HCT116 (cell line): ENCODE results near the gene TBX2. TPM values are rescaled to one million over a fixed set of nuclear protein-coding genes. Genes with fewer than 3 reads are reported as not detected.
"Not testable (repeated sequence)": the region's sequence is repeated elsewhere in the genome, so short reads cannot be mapped to it uniquely, and the experiment has no call there.

Source experiments
- ATAC-seq: fragments of 200-7000 bp; cut with Tn5 transposase; 2 replicates; pipeline ENCODE4 v1.9.1; 2020; ENCODE audit warnings: mild to moderate bottlenecking, moderate library complexity
- BruUV-seq: library from RNA; stranded (reverse); fragments of 400-500 nt; replicated peaks from 2 replicates; lab custom pipeline; 2021; lab: Mats Ljungman, UMichigan
- CTCF ChIA-PET: fragments of 300-600 bp; sonication (Branson Sonifier 250); formaldehyde crosslinking; loops from one replicate; lab custom pipeline; 2021; ENCODE audit warnings: antibody characterized with exemption; lab: Charles Lee
- POLR2A ChIA-PET: fragments of 300-600, 350-600 bp; sonication (Branson Sonifier 250); formaldehyde crosslinking; loops from one replicate; lab custom pipeline; 2021; ENCODE audit warnings: antibody characterized with exemption; lab: Charles Lee
- RAD21 ChIA-PET, 2 experiments: fragments of 300-600 bp; sonication (Branson Sonifier 250); formaldehyde crosslinking; loops; one replicate each; lab custom pipeline; 2023; ENCODE audit warnings: low total read pairs in 2 of 2; ENCODE audit not compliant: uncharacterized antibody in 2 of 2, unreplicated experiment in 2 of 2, low non-redundant PET in 1 of 2; lab: Charles Lee
- DNase-seq: peaks from one replicate; pipeline ENCODE4 v3.0.0-alpha.2; 2010; ENCODE audit warnings: low read depth, low spot score
- H2AFZ ChIP-seq: fragments of 200-600 bp; shearing (Covaris generic), sonication (generic); 2 replicates; pipeline ENCODE4 v1.6.1; 2017; ENCODE audit warnings: low read depth, mixed run types, mixed read lengths, antibody characterized with exemption, low read length; ENCODE audit not compliant: poor library complexity, severe bottlenecking
- H3K27ac ChIP-seq: 2 replicates; pipeline ENCODE4 v1.5.1; 2012; ENCODE audit warnings: low read depth, low read length
- H3K27me3 ChIP-seq: fragments of 200-600 bp; sonication (generic); 2 replicates; pipeline ENCODE4 v1.6.1; 2016; ENCODE audit warnings: mixed run types, low read length, mixed read lengths; ENCODE audit not compliant: insufficient read depth
- H3K36me3 ChIP-seq, 2 experiments: fragments of 200-500 bp in 1 of 2; fragments of 200-600 bp in 1 of 2; sonication (Bioruptor generic) in 1 of 2; sonication (generic) in 1 of 2; 2 replicates each; pipeline versions ENCODE4 v1.5.1 to v1.6.1; 2014 to 2016; ENCODE audit warnings: low read length in 2 of 2, inconsistent platforms in 1 of 2, mixed read lengths in 1 of 2, mixed run types in 1 of 2; ENCODE audit not compliant: insufficient read depth in 2 of 2, control insufficient read depth in 1 of 2
- H3K4me1 ChIP-seq, 2 experiments: fragments of 200-600 bp in 1 of 2; sonication (generic) in 1 of 2; 2 replicates each; pipeline versions ENCODE4 v1.5.1 to v1.6.1; 2012 to 2017; ENCODE audit warnings: low read length in 2 of 2, inconsistent platforms in 1 of 2, mild to moderate bottlenecking in 1 of 2, mixed read lengths in 1 of 2, mixed run types in 1 of 2, moderate library complexity in 1 of 2; ENCODE audit not compliant: insufficient read depth in 2 of 2, control insufficient read depth in 1 of 2
- H3K4me2 ChIP-seq: fragments of 200-600 bp; sonication (generic); 2 replicates; pipeline ENCODE4 v1.6.1; 2017; ENCODE audit warnings: mixed run types, low read length, mixed read lengths
- H3K4me3 ChIP-seq, 2 experiments: fragments of 200-600 bp in 1 of 2; sonication (generic) in 1 of 2; replicated peaks in 1 of 2; 2 replicates each; pipeline ENCODE4 v1.5.1; 2011 to 2016; ENCODE audit warnings: low read length in 2 of 2, control low read depth in 1 of 2, low read depth in 1 of 2, mild to moderate bottlenecking in 1 of 2, mixed read lengths in 1 of 2, mixed run types in 1 of 2
- H3K79me2 ChIP-seq: fragments of 200-600 bp; sonication (generic); 2 replicates; pipeline ENCODE4 v1.6.1; 2017; ENCODE audit warnings: mild to moderate bottlenecking, mixed run types, low read length, moderate library complexity, mixed read lengths; ENCODE audit not compliant: insufficient read depth
- H3K9ac ChIP-seq: fragments of 200-600 bp; sonication (generic); 2 replicates; pipeline ENCODE4 v1.6.1; 2016; ENCODE audit warnings: low read length, mixed read lengths
- H3K9me2 ChIP-seq: fragments of 200-600 bp; sonication (generic), shearing (Covaris generic); 2 replicates; pipeline ENCODE4 v1.6.1; 2017; ENCODE audit warnings: mixed run types, mild to moderate bottlenecking, moderate library complexity; ENCODE audit not compliant: insufficient read depth
- H3K9me3 ChIP-seq, 2 experiments: fragments of 200-500 bp in 1 of 2; fragments of 200-600 bp in 1 of 2; sonication (Bioruptor generic) in 1 of 2; sonication (generic) in 1 of 2; 2 replicates each; pipeline ENCODE4 v1.6.1; 2014 to 2017; ENCODE audit warnings: low read length in 2 of 2, mixed read lengths in 2 of 2, inconsistent platforms in 1 of 2, low read depth in 1 of 2, mild to moderate bottlenecking in 1 of 2, mixed run types in 1 of 2, moderate library complexity in 1 of 2; ENCODE audit not compliant: control insufficient read depth in 1 of 2, insufficient read depth in 1 of 2
- H4K20me1 ChIP-seq: fragments of 200-600 bp; sonication (generic), shearing (Covaris generic); 2 replicates; pipeline ENCODE4 v1.6.1; 2017; ENCODE audit warnings: mixed run types, mild to moderate bottlenecking, moderate library complexity; ENCODE audit not compliant: insufficient read depth
- ATF3 ChIP-seq: IDR thresholded peaks from 2 replicates; pipeline ENCODE4 v1.6.1; 2012
- EZH2 ChIP-seq: fragments of 200-600 bp; sonication (generic); IDR thresholded peaks from 2 replicates; pipeline ENCODE4 v1.6.1; 2017; ENCODE audit warnings: antibody characterized with exemption, mixed run types
- EZH2phosphoT487 ChIP-seq: fragments of 200-600 bp; IDR thresholded peaks from 2 replicates; pipeline ENCODE4 v1.6.1; 2018; ENCODE audit warnings: antibody characterized with exemption, borderline replicate concordance
- FOSL1 ChIP-seq: IDR thresholded peaks from 2 replicates; pipeline ENCODE4 v1.6.1; 2012; ENCODE audit warnings: low read depth
- JUND ChIP-seq: IDR thresholded peaks from 2 replicates; pipeline ENCODE4 v1.6.1; 2012
- SIN3A ChIP-seq: IDR thresholded peaks from 2 replicates; pipeline ENCODE4 v1.6.1; 2012; ENCODE audit warnings: low read depth
- SP1 ChIP-seq: IDR thresholded peaks from 2 replicates; pipeline ENCODE4 v1.6.1; 2012; ENCODE audit warnings: low read depth
- SRF ChIP-seq: IDR thresholded peaks from 2 replicates; pipeline ENCODE4 v1.6.1; 2012; ENCODE audit warnings: low read depth
- ZNF274 ChIP-seq: fragments of 200-500 bp; sonication (Bioruptor generic); IDR thresholded peaks from 2 replicates; pipeline ENCODE4 v1.6.1; 2014; ENCODE audit warnings: mild to moderate bottlenecking, low read depth, low read length, inconsistent platforms
- intact Hi-C: fragments of 100-400 bp; cut with micrococcal nuclease; formaldehyde crosslinking; loops from 2 replicates; pipeline ENCODE4 v1.10.0; 2022
- total RNA-seq: library from RNA; stranded (reverse); gene quantifications from one replicate; pipeline ENCODE4 v1.2.1, GENCODE V29; 2021; ENCODE audit not compliant: unreplicated experiment

Gene TBX2
- total RNA-seq, 1 experiment from 2014 or later, result 0.71 TPM

DNA sequence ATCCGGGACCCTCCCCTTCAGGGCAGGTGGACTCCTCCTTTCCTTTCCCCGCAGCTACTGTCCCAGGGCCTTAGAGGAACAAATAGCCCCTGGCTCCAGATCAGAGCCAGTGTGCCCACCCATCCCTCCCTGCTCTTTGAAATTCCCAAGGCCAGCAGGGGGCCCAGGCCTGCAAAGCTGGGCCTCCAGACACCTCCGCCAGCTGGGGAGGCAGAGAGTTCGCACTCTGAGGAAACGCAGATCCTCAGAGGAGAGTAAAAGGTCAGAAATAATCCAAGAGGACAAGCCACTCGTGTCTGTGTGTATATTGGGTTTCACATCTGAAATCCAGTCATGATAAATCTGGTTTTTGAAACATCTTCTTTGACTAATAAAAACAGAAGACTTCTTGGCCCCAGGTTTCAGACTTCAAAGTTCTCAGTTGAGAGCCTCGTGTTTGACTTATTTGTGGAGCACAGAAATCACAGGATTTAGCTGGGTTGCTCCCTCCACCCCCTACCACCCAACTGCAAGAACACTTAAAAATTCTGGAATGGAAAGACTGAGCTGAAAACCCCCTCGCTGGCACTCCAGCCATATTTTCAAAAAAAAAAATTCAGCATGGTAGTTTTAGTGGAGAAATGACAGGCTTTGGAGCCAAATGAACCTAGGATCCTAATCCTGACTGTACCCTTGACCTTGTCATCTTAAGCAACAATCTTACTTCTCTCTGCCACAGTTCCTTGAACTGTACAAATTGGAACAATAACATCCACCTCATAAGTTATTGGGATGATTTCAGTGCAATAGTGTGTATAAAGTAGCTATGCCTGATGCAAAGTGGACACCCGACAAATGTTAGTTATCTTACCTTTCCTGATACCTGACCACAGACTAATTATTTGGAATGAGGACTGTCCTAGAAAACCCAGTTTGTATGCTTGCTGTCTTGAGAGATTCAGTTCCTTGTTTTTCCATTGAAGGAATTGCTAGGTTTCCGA, 44.5 kb upstream of the TBX2 start:
- Histone ChIP-seq H3K79me2 (no peaks in the 10 kb centered on the region), H3K36me3 (no peaks in the 10 kb centered on the region), H3K9ac (no peak overlapping the region), H3K4me3 (no peak overlapping the region), H3K27ac (no peak overlapping the region), H3K9me2 (no peaks in the 10 kb centered on the region), H3K27me3 (no peaks in the 10 kb centered on the region), H3K4me1 (peaks cover 6 to 9% of the 10 kb centered on the region in 2 experiments), H2AFZ (no peak overlapping the region), H3K9me3 (no peaks in the 10 kb centered on the region), H3K4me2 (no peak overlapping the region), H4K20me1 (no peaks in the 10 kb centered on the region)
- ATAC-seq (no peak), DNase-seq (no peak)
- TF ChIP-seq ATF3, result no peak
- no peak for TF ChIP-seq SRF
- no peak for TF ChIP-seq ZNF274
- no peak for TF ChIP-seq EZH2phosphoT487
- no peak for TF ChIP-seq SIN3A
- TF ChIP-seq SP1, result no peak
- TF ChIP-seq FOSL1, result no peak
- TF ChIP-seq JUND, result no peak
- no peak for TF ChIP-seq EZH2
- ChIA-PET CTCF (interaction anchor here (1.4 kb wide), 1 partner anchor 634 kb away, joined by 5 read pairs; no protein-coding TSS in a partner anchor), RAD21 (no interaction called here), POLR2A (no interaction called here)
- intact Hi-C loops, result no loop called here
- BruUV-seq, result no TSS peak

DNA sequence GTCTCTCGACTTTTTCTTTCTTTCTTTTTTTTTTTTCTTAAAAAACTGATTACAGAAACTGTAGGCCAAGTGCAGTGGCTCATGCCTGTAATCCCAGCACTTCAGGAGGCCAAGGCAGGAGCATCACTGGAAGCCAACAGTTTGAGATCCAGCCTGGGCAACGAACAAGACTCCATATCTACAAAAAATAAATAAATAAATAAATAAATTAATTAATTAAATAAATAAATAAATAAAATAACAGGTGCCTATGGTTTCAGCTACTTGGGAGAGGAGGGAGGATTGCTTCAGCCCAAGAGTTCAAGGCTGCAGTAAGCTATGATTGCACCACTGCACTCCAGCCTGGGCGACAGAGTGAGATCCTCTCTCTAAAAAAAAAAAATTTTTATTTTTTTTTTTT, 42.6 kb upstream of the TBX2 start:
- H3K9me3 ChIP-seq, H3K9ac ChIP-seq, H3K79me2 ChIP-seq, ATAC-seq, intact Hi-C loops, POLR2A ChIA-PET, H4K20me1 ChIP-seq, H3K4me1 ChIP-seq, H3K4me3 ChIP-seq, H3K9me2 ChIP-seq, H2AFZ ChIP-seq, RAD21 ChIA-PET, H3K27me3 ChIP-seq, H3K27ac ChIP-seq, BruUV-seq, H3K36me3 ChIP-seq, DNase-seq: not testable (repeated sequence)
- CTCF ChIA-PET, result interaction anchor here (1.9 kb wide), 1 partner anchor 37 kb away, joined by 4 read pairs; no protein-coding TSS in a partner anchor
- peak overlapping the region; percentile 43 for H3K4me2 ChIP-seq

- H4K20me1 ChIP-seq, H3K36me3 ChIP-seq, H2AFZ ChIP-seq, H3K9me3 ChIP-seq, H3K27ac ChIP-seq, H3K9ac ChIP-seq, intact Hi-C loops, H3K4me1 ChIP-seq, H3K4me2 ChIP-seq, BruUV-seq, POLR2A ChIA-PET, DNase-seq, ATAC-seq, H3K9me2 ChIP-seq, H3K4me3 ChIP-seq, H3K79me2 ChIP-seq, RAD21 ChIA-PET: not testable (repeated sequence)
- peaks cover 15% of the 10 kb centered on the region; the same call in 1 of the 2 replicates for H3K27me3 ChIP-seq
- CTCF ChIA-PET, result interaction anchor here (1.5 to 2.5 kb wide), 3 partner anchors 34 to 639 kb away, joined by 4 to 9 read pairs (median 6); no protein-coding TSS in a partner anchor
Observed at GRCh38 chr17:61359513-61359912, 40.1 kb upstream of the TBX2 start.
